DOHH2 (cell line): ENCODE results near the gene DCANP1.

Experiments used
- EZH2phosphoT487 ChIP-seq: fragments of 200-600 bp; sonication (generic); IDR thresholded peaks from 2 replicates; pipeline ENCODE4 v1.6.1; 2017; ENCODE audit warnings: borderline replicate concordance, mild to moderate bottlenecking, antibody characterized with exemption, low read length, moderate library complexity, mixed read lengths
- TF ChIP-seq, protein P1 (sequence below): fragments of 200-600 bp; sonication (generic); IDR thresholded peaks from one replicate; pipeline ENCODE4 v1.5.1; 2014; ENCODE audit warnings: antibody characterized with exemption, mild to moderate bottlenecking, low read depth, low read length; ENCODE audit not compliant: poor library complexity, severe bottlenecking

DNA sequence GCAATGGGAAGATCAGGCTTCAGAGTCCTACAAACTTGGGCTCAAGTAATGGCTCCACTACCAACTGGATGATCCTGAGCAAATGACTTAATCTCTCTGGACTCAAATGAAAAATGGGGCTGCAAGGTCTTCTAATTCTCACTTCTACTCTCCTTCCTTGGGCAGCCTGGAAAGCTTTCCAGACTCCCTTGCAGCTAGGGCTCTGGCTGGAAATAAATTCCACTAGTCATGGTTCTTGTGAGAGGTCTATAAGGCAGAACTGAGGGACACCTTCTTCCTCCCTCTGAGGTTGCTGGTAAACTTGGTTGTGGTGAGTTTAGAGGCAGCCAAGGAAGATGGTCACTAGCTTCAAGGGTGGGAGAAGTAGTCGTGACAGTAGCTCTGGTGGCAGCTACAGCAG, 18.6 kb downstream of the DCANP1 start:
- TF ChIP-seq, protein P1, sequence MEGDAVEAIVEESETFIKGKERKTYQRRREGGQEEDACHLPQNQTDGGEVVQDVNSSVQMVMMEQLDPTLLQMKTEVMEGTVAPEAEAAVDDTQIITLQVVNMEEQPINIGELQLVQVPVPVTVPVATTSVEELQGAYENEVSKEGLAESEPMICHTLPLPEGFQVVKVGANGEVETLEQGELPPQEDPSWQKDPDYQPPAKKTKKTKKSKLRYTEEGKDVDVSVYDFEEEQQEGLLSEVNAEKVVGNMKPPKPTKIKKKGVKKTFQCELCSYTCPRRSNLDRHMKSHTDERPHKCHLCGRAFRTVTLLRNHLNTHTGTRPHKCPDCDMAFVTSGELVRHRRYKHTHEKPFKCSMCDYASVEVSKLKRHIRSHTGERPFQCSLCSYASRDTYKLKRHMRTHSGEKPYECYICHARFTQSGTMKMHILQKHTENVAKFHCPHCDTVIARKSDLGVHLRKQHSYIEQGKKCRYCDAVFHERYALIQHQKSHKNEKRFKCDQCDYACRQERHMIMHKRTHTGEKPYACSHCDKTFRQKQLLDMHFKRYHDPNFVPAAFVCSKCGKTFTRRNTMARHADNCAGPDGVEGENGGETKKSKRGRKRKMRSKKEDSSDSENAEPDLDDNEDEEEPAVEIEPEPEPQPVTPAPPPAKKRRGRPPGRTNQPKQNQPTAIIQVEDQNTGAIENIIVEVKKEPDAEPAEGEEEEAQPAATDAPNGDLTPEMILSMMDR = no peak
- no peak for TF ChIP-seq EZH2phosphoT487
